NT2/D1 (cell line): ENCODE results near the gene FAM161B.

Experiments used
- DNase-seq: peaks from one replicate; pipeline ENCODE4 v3.0.0-alpha.2; 2011; ENCODE audit warnings: low read depth, low spot score
- H3K27me3 ChIP-seq: 2 replicates; pipeline ENCODE4 v1.6.0; 2011; ENCODE audit warnings: mild to moderate bottlenecking; ENCODE audit not compliant: insufficient read length, insufficient read depth
- H3K36me3 ChIP-seq: 2 replicates; pipeline ENCODE4 v1.6.1; 2011; ENCODE audit warnings: mild to moderate bottlenecking, low read length, mixed read lengths; ENCODE audit not compliant: insufficient read depth, insufficient read length
- H3K4me1 ChIP-seq: 2 replicates; pipeline ENCODE4 v1.5.1; 2011; ENCODE audit not compliant: insufficient read depth, insufficient read length
- H3K4me3 ChIP-seq: 2 replicates; pipeline ENCODE4 v1.5.1; 2011; ENCODE audit warnings: low read depth; ENCODE audit not compliant: insufficient read length
- H3K9ac ChIP-seq: 2 replicates; pipeline ENCODE4 v1.6.0; 2011; ENCODE audit warnings: low read depth; ENCODE audit not compliant: insufficient read length
- H3K9me3 ChIP-seq: 2 replicates; pipeline ENCODE4 v1.5.1; 2011; ENCODE audit warnings: mild to moderate bottlenecking, low read length; ENCODE audit not compliant: insufficient read depth
- SUZ12 ChIP-seq: IDR thresholded peaks from 2 replicates; pipeline ENCODE4 v1.6.1; 2011; ENCODE audit not compliant: insufficient read length, insufficient read depth; ENCODE audit errors: extremely low read depth
- YY1 ChIP-seq: IDR thresholded peaks from 2 replicates; pipeline ENCODE4 v1.6.1; 2011; ENCODE audit not compliant: insufficient read length, insufficient read depth
- ZNF274 ChIP-seq: IDR thresholded peaks from 2 replicates; pipeline ENCODE4 v1.6.1; 2011; ENCODE audit warnings: mild to moderate bottlenecking, low read depth, low read length

Gene FAM161B

GRCh38 chr14:73961192-73961591 lies 11.3 kb upstream of the FAM161B start:
- H3K4me3 ChIP-seq, result no peak overlapping the region
- H3K36me3 ChIP-seq, result peaks cover 38% of the 10 kb centered on the region
- TF ChIP-seq YY1 (no peak), ZNF274 (no peak), SUZ12 (no peak)
- no peak overlapping the region for H3K9ac ChIP-seq
- H3K27me3 ChIP-seq, result no peaks in the 10 kb centered on the region
- no peaks in the 10 kb centered on the region for H3K9me3 ChIP-seq
- no peak for DNase-seq
- no peaks in the 10 kb centered on the region for H3K4me1 ChIP-seq

- no peaks in the 10 kb centered on the region for H3K4me1 ChIP-seq
- no peak overlapping the region for H3K9ac ChIP-seq
These were observed 8.7 kb upstream of the FAM161B start for GRCh38 chr14:73958591-73958990.

GRCh38 chr14:73955674-73956073 lies 5.8 kb upstream of the FAM161B start:
- Histone ChIP-seq H3K9ac (no peak overlapping the region), H3K27me3 (no peaks in the 10 kb centered on the region), H3K36me3 (peaks cover 39% of the 10 kb centered on the region), H3K9me3 (no peaks in the 10 kb centered on the region), H3K4me3 (no peak overlapping the region), H3K4me1 (no peaks in the 10 kb centered on the region)
- no peak for DNase-seq
- TF ChIP-seq SUZ12, result no peak
- no peak for TF ChIP-seq ZNF274
- TF ChIP-seq YY1, result no peak

More at GRCh38 chr14:73958591-73958990, 8.7 kb upstream of the FAM161B start:
- H3K4me3 ChIP-seq, result no peak overlapping the region
- no peaks in the 10 kb centered on the region for H3K9me3 ChIP-seq
- DNase-seq, result no peak
- H3K36me3 ChIP-seq, result peaks cover 51% of the 10 kb centered on the region
- no peaks in the 10 kb centered on the region for H3K27me3 ChIP-seq
- TF ChIP-seq ZNF274 (no peak), SUZ12 (no peak), YY1 (no peak)

- H3K27me3 ChIP-seq, result no peaks in the 10 kb centered on the region
- DNase-seq, result no peak
- no peak overlapping the region for H3K9ac ChIP-seq
- H3K36me3 ChIP-seq, result peaks cover 26% of the 10 kb centered on the region
- H3K4me1 ChIP-seq, result no peaks in the 10 kb centered on the region
- no peak overlapping the region for H3K4me3 ChIP-seq
- no peak for TF ChIP-seq ZNF274
- TF ChIP-seq YY1, result no peak
- TF ChIP-seq SUZ12, result no peak
- no peaks in the 10 kb centered on the region for H3K9me3 ChIP-seq
These were observed 3.8 kb upstream of the FAM161B start for GRCh38 chr14:73953731-73954130.

GRCh38 chr14:73945159-73945670 lies 4.7 kb downstream of the FAM161B start:
- Histone ChIP-seq H3K36me3 (no peaks in the 10 kb centered on the region), H3K4me1 (no peaks in the 10 kb centered on the region), H3K27me3 (no peaks in the 10 kb centered on the region), H3K9ac (no peak overlapping the region), H3K4me3 (no peak overlapping the region), H3K9me3 (no peaks in the 10 kb centered on the region)
- TF ChIP-seq ZNF274, result no peak
- TF ChIP-seq YY1, result no peak
- no peak for DNase-seq

- TF ChIP-seq YY1, result no peak
- TF ChIP-seq ZNF274, result no peak
- no peak for TF ChIP-seq SUZ12
- no peaks in the 10 kb centered on the region for H3K27me3 ChIP-seq
- H3K9me3 ChIP-seq, result no peaks in the 10 kb centered on the region
- no peak overlapping the region for H3K4me3 ChIP-seq
- no peaks in the 10 kb centered on the region for H3K36me3 ChIP-seq
- no peak for DNase-seq
- H3K9ac ChIP-seq, result no peak overlapping the region
- no peaks in the 10 kb centered on the region for H3K4me1 ChIP-seq
These were observed 5.3 kb downstream of the FAM161B start for GRCh38 chr14:73944432-73945158.

- DNase-seq, result no peak
- H3K4me3 ChIP-seq, result no peak overlapping the region
- no peaks in the 10 kb centered on the region for H3K4me1 ChIP-seq
- H3K27me3 ChIP-seq, result no peaks in the 10 kb centered on the region
- H3K9ac ChIP-seq, result no peak overlapping the region
- no peak for TF ChIP-seq YY1
- no peak for TF ChIP-seq SUZ12
- no peak for TF ChIP-seq ZNF274
- no peaks in the 10 kb centered on the region for H3K9me3 ChIP-seq
- H3K36me3 ChIP-seq, result no peaks in the 10 kb centered on the region
These were observed 6.8 kb downstream of the FAM161B start for GRCh38 chr14:73943083-73943482.
